Esophagus muscularis mucosa (tissue), 4 donors: ENCODE data around the gene BAD. TPM values are rescaled to one million over a fixed set of nuclear protein-coding genes. Genes with fewer than 3 reads are reported as not detected.

Experiments
- DNase-seq: peaks from one replicate; pipeline ENCODE4 v3.0.0-alpha.2; 2017; ENCODE audit errors: extremely low spot score
- H3K27ac ChIP-seq, 4 donors: fragments of 200-600 bp; sonication (generic); replicated peaks in 1 of 4; 1 replicate in 3 of 4; 2 replicates in 1 of 4; pipeline ENCODE4 v1.5.1; 2016 to 2019; ENCODE audit warnings: mild to moderate bottlenecking in 1 of 4
- H3K27me3 ChIP-seq, 4 donors: fragments of 200-600 bp; sonication (generic); one replicate each; pipeline versions ENCODE4 v1.5.1 to v1.6.0; 2016 to 2019
- H3K36me3 ChIP-seq, 4 donors: fragments of 200-600 bp; sonication (generic); one replicate each; pipeline ENCODE4 v1.5.1; 2016 to 2019
- H3K4me1 ChIP-seq, 4 donors: fragments of 200-600 bp; sonication (generic); one replicate each; pipeline ENCODE4 v1.5.1; 2016 to 2019
- H3K4me3 ChIP-seq, 4 donors: fragments of 200-600 bp; sonication (generic); 1 replicate in 2 of 4; 2 replicates in 2 of 4; pipeline ENCODE4 v1.5.1; 2016 to 2019; ENCODE audit warnings: mild to moderate bottlenecking in 4 of 4, moderate library complexity in 1 of 4
- H3K9me3 ChIP-seq, 4 donors: fragments of 200-600 bp; sonication (generic); 1 replicate in 3 of 4; 2 replicates in 1 of 4; pipeline ENCODE4 v1.5.1; 2016 to 2019
- CTCF ChIP-seq, 3 experiments: fragments of 200-600 bp in 2 of 3; fragments of 450-650 bp in 1 of 3; sonication (generic) in 2 of 3; IDR thresholded peaks; one replicate each; pipeline ENCODE4 v1.5.1; 2017 to 2019; ENCODE audit warnings: antibody characterized with exemption in 3 of 3, mild to moderate bottlenecking in 2 of 3, moderate library complexity in 1 of 3
- EP300 ChIP-seq: sonication (generic); formaldehyde crosslinking; IDR thresholded peaks from one replicate; pipeline ENCODE4 v1.6.1; 2017; ENCODE audit warnings: antibody characterized with exemption
- POLR2A ChIP-seq: fragments of 450-650 bp; IDR thresholded peaks from one replicate; pipeline ENCODE4 v1.6.1; 2017; ENCODE audit warnings: antibody characterized with exemption, moderate library complexity, mild to moderate bottlenecking, low read depth
- POLR2AphosphoS5 ChIP-seq, 2 donors: sonication (generic); formaldehyde crosslinking; IDR thresholded peaks; one replicate each; pipeline ENCODE4 v1.6.1; 2017; ENCODE audit warnings: antibody characterized with exemption in 2 of 2
- WGBS: methylation state at CpG from one replicate; pipeline ENCODE4 v1.1.5; 2018; 5-methylcytosine and 5-hydroxymethylcytosine counted together
- intact Hi-C: fragments of 100-400 bp; cut with DNase I; formaldehyde crosslinking; loops from one replicate; pipeline ENCODE4 v1.15.1; 2023
- total RNA-seq, 4 donors: library from RNA; depleted of rRNA; stranded (reverse); fragments of >200 nt; gene quantifications; one replicate each; pipeline versions ENCODE4 v1.1.0 to v1.2.1, GENCODE V29; 2016

Gene BAD
- total RNA-seq, 4 donors from 2014 or later = 99.3 to 138 (median 122) TPM

DNA sequence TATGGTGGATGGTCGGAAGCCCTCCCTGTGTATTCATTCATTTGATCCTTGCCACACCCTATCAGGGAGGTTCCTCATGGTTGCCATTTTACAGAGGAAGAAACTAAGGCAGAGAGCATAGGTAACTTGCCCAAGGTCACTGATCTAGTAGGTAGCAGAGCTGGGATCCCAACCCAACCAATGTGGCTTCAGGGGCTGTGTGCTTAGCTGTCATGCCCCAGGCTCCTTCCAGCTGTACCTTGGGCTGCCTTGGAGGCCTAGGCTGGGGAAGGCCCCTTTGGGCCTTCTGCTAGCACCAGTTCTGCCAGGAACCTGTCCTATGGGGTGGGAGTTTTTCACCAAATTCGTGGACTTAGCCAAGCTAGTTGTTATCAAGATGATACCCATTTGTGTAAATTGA lies 8.6 kb downstream of the BAD start:
- H3K27ac ChIP-seq = no peak overlapping the region
- no peak for DNase-seq
- no peaks in the 10 kb centered on the region for H3K27me3 ChIP-seq
- 80% methylated on average over 1 of the region's 2 CpGs for WGBS
- intact Hi-C loops = no loop called here
- peaks cover 11 to 15% (median 13%) of the 10 kb centered on the region in 4 donors for H3K4me1 ChIP-seq
- H3K9me3 ChIP-seq = no peaks in the 10 kb centered on the region
- no peak overlapping the region for H3K4me3 ChIP-seq
- no peak for TF ChIP-seq POLR2AphosphoS5 (IDR thresholded peaks at IDR 0.05)
- no peak for TF ChIP-seq CTCF (IDR thresholded peaks at IDR 0.05)
- TF ChIP-seq POLR2A = no peak
- TF ChIP-seq EP300 = no peak
- peaks cover 4 to 50% (median 39%) of the 10 kb centered on the region in 4 donors for H3K36me3 ChIP-seq

DNA sequence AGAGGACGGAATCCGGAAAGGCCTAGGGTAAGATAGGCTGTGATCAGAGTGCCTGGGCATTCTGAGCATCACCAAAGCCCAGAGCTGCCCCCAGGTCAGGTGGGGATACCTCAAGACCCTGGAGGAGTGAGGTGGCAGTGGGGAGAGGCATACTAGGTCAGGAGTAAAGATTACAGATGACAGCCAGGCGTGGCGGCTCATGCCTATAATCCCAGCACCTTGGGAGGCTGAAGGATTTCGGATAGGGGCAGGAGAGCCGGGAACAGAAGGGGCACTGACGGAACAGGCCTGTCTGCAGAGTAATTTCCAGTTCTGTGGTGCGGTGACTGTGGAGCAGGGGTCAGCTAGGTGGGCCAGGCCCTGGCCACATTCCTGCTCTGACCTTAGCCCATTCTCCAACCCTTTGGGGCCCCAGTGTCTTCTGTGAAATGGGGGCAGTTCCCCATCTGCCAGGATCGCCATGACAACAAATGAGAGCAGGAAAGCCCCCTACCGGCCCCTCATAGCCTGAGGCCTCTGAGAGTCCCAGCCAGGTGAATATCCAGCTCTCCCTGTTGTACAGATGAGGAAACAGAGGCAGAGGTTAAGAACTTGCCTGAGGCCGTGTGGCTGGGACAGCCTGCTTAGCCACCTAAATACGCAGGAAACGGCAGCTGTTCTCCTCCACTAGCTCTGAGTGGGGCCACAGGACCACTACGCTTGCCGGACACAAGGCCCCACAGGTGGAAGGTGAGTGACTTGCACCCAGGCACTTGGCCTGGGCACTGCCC lies 9.2 kb downstream of the BAD start:
- Histone ChIP-seq H3K27ac (no peak overlapping the region), H3K27me3 (no peaks in the 10 kb centered on the region), H3K4me1 (peaks cover 11 to 15% (median 13%) of the 10 kb centered on the region in 4 donors), H3K36me3 (peaks cover 4 to 46% (median 37%) of the 10 kb centered on the region in 4 donors), H3K4me3 (no peak overlapping the region), H3K9me3 (no peaks in the 10 kb centered on the region)
- DNase-seq = no peak
- TF ChIP-seq POLR2A = no peak
- TF ChIP-seq EP300 = no peak
- TF ChIP-seq POLR2AphosphoS5 (IDR thresholded peaks at IDR 0.05) = no peak
- TF ChIP-seq CTCF (IDR thresholded peaks at IDR 0.05) = no peak
- WGBS = 89% methylated on average over 13 of the region's 15 CpGs
- intact Hi-C loops = no loop called here

DNA sequence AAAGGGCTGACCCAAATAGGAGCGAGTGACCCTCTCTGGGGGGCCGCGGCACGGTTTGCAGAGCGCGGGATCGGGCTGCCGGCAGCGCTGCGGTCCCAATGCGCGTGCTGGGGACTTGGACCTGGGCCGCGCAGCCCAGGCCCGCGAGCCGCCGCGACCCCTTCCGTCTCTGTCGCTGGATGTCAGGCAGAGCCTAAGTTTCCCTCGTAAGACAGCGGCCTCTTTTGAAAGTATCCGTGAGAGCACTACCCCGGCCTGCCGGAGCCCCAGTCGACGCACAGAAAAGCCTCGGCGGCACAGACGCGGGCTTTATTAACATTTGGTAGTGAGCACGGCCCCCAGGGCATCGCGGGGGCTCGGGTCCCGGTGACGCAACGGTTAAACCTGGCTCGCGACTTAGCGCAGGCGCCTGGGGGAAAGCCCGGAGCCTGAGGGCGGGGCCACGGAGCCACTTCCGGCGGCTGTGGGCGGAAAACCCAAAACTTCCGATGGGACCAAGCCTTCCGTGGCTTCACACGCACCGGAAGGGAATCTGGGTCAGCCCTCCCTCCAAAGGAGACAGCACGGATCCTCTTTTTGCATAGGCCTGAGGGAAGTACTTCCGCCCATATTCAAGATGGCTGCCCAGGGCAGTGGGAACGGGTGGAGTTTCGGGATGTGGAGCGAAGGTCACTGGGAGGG lies 14.8 kb downstream of the BAD start:
- peak overlapping the region; percentile 70 to 81 (median 78) for H3K4me3 ChIP-seq
- DNase-seq = peak; percentile 99
- no peaks in the 10 kb centered on the region for H3K9me3 ChIP-seq
- H3K27ac ChIP-seq = peak overlapping the region; percentile 91 to 98 (median 96)
- peaks cover 34 to 37% (median 36%) of the 10 kb centered on the region in 4 donors for H3K4me1 ChIP-seq
- WGBS = 2% methylated on average over 26 of the region's 58 CpGs
- peaks cover 1 to 29% (median 27%) of the 10 kb centered on the region in 4 donors for H3K36me3 ChIP-seq
- TF ChIP-seq CTCF (IDR thresholded peaks at IDR 0.05) (peak in 1 of 3 experiments; percentile 35), POLR2A (peak; percentile 4), POLR2AphosphoS5 (IDR thresholded peaks at IDR 0.05) (peak in 1 of 2 donors; percentile 96), EP300 (no peak)
- intact Hi-C loops = loop anchor here (5.0 kb wide), 1 partner anchor 33 kb away; the partner anchor contains the start of gene CATSPERZ
- H3K27me3 ChIP-seq = no peaks in the 10 kb centered on the region

DNA sequence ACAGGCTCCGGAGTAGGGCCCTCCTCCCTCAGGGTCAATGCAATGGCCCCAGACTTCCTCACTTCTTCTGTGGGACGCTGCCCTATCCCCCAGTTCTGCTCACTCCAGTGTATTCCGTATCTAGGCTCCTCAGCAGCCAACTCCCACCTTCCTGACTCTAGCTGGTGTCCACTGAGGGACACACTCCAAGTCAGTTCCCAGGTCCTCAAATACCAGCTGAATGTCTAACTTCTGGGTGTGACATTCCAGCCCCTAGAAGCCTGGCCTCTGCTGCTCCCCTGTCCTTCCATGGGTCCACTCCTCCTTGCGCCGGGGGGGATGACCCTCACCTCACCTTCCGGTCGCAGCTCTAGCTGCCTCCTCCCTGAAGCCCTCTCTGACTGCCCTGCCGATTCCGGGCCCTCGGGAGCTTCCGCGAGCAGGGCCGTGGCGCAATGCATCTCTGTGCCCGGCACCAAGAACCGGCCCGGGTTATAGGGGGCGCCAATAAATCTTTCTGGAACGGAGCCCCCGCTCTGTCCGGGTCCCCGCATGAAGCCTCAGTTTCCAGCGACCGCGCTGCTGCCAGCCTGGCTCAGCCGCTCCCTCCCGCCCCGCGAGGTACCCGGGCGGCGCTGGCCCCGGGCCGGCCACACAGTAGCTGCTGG lies 15.4 kb downstream of the BAD start:
- intact Hi-C loops = loop anchor here (5.0 kb wide), 1 partner anchor 33 kb away; the partner anchor contains the start of gene CATSPERZ
- peak overlapping the region; percentile 91 to 98 (median 96) for H3K27ac ChIP-seq
- no peaks in the 10 kb centered on the region for H3K27me3 ChIP-seq
- H3K36me3 ChIP-seq = peaks cover 8 to 36% (median 34%) of the 10 kb centered on the region in 4 donors
- H3K4me3 ChIP-seq = peak overlapping the region; percentile 70 to 81 (median 78)
- H3K4me1 ChIP-seq = peaks cover 34 to 37% (median 36%) of the 10 kb centered on the region in 4 donors
- DNase-seq = no peak
- H3K9me3 ChIP-seq = no peaks in the 10 kb centered on the region
- 4% methylated on average over 5 of the region's 34 CpGs for WGBS
- TF ChIP-seq POLR2AphosphoS5 (IDR thresholded peaks at IDR 0.05) = peak in 1 of 2 donors; percentile 45
- TF ChIP-seq CTCF (IDR thresholded peaks at IDR 0.05) = no peak
- no peak for TF ChIP-seq POLR2A
- TF ChIP-seq EP300 = no peak
